GM06990 (cell line): Measurements from ENCODE around the gene TRPM3.

Source experiments
- DNase-seq: peaks from one replicate; pipeline ENCODE4 v3.0.0-alpha.2; 2011; ENCODE audit not compliant: insufficient read length; ENCODE audit errors: extremely low read depth
- H3K27me3 ChIP-seq: replicated peaks from 2 replicates; pipeline ENCODE4 v1.6.0; 2011; ENCODE audit warnings: low read length; ENCODE audit not compliant: control insufficient read depth, insufficient read depth
- H3K36me3 ChIP-seq: 2 replicates; pipeline ENCODE4 v1.5.1; 2011; ENCODE audit warnings: low read length; ENCODE audit not compliant: control insufficient read depth, insufficient read depth
- H3K4me3 ChIP-seq: replicated peaks from 2 replicates; pipeline ENCODE4 v1.5.1; 2011; ENCODE audit warnings: low read depth, mild to moderate bottlenecking, control low read depth, low read length
- TF ChIP-seq, protein P1 (sequence below): IDR thresholded peaks from 2 replicates; pipeline ENCODE4 v1.5.1; 2011; ENCODE audit warnings: low read length, control low read depth, mild to moderate bottlenecking, inconsistent platforms; ENCODE audit not compliant: insufficient read depth, poor library complexity, severe bottlenecking

TRPM3 gene

GRCh38 chr9:70531311-70531710 lies 590.1 kb downstream of the TRPM3 start:
- Histone ChIP-seq H3K27me3 (no peaks in the 10 kb centered on the region), H3K4me3 (no peak overlapping the region), H3K36me3 (no peaks in the 10 kb centered on the region)
- no peak for DNase-seq
- TF ChIP-seq, protein P1, sequence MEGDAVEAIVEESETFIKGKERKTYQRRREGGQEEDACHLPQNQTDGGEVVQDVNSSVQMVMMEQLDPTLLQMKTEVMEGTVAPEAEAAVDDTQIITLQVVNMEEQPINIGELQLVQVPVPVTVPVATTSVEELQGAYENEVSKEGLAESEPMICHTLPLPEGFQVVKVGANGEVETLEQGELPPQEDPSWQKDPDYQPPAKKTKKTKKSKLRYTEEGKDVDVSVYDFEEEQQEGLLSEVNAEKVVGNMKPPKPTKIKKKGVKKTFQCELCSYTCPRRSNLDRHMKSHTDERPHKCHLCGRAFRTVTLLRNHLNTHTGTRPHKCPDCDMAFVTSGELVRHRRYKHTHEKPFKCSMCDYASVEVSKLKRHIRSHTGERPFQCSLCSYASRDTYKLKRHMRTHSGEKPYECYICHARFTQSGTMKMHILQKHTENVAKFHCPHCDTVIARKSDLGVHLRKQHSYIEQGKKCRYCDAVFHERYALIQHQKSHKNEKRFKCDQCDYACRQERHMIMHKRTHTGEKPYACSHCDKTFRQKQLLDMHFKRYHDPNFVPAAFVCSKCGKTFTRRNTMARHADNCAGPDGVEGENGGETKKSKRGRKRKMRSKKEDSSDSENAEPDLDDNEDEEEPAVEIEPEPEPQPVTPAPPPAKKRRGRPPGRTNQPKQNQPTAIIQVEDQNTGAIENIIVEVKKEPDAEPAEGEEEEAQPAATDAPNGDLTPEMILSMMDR, result no peak

DNA sequence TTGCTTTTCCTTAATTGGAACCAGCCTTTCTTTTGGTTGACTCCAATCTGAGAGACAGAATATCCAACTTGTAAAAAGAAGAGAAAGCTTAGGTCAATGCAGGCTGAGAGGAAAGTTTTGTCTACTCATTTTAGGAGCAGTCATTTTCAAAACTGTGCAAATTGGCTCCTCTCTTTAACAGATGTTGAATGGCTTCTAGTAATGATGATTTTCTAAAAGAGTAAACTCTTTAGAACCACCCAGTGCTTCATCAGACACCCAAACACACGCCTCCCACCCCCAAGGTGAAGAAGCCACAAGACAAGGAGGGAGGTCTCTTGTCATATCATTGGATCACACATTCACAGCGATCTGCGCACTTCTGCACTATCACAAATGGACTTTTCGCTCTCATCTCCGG lies 590.7 kb downstream of the TRPM3 start:
- no peak for DNase-seq
- Histone ChIP-seq H3K4me3 (no peak overlapping the region), H3K36me3 (no peaks in the 10 kb centered on the region), H3K27me3 (no peaks in the 10 kb centered on the region)
- TF ChIP-seq, protein P1, result no peak

GRCh38 chr9:70529833-70530232 lies 591.6 kb downstream of the TRPM3 start:
- Histone ChIP-seq H3K4me3 (no peak overlapping the region), H3K36me3 (no peaks in the 10 kb centered on the region), H3K27me3 (no peaks in the 10 kb centered on the region)
- TF ChIP-seq, protein P1, result no peak
- no peak for DNase-seq

GRCh38 chr9:70529377-70529776 lies 592.0 kb downstream of the TRPM3 start:
- Histone ChIP-seq H3K36me3 (no peaks in the 10 kb centered on the region), H3K4me3 (no peak overlapping the region), H3K27me3 (no peaks in the 10 kb centered on the region)
- DNase-seq, result no peak
- TF ChIP-seq, protein P1, result no peak

DNA sequence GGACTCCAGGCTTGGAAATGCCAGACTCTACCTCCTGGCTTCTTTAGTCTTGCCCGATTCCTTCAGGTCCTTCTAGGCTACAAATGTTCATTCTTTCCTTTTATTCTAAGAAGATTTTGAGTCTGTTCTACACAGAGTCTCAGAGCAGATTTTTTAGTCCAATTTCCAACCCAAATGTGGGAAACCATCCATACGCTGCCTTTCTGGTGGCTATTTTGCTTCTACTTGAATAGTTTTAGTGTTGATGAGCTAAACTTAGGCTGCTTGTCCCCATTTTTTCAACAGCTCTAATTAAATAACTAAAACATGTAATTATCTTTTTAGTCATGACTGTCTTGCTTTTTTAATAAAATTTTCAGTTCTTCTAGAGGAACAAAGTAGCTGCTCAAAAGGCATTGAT lies 594.5 kb downstream of the TRPM3 start:
- DNase-seq, result no peak
- TF ChIP-seq, protein P1, result no peak
- H3K4me3 ChIP-seq, result no peak overlapping the region
- no peaks in the 10 kb centered on the region for H3K36me3 ChIP-seq
- no peaks in the 10 kb centered on the region for H3K27me3 ChIP-seq

DNA sequence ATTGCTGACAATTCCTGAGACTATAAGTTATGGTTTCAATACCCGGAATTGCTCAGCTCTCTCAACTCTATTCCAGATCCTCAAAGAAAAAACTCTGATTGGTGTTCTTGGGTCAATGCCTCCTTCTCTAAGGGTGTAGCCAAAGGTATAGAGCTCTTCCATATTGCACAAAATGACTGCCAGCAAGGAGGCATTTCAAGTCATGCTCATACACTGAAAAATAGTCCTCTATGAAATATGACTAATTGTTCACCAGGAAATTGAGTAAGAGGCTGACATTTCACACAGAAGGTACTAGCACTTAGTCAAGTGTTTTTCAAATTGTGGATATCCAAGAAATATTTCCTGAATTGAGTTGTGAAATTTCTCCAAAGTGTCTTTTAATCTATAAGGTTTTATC lies 595.9 kb downstream of the TRPM3 start:
- no peak overlapping the region for H3K4me3 ChIP-seq
- H3K27me3 ChIP-seq, result no peaks in the 10 kb centered on the region
- DNase-seq, result no peak
- TF ChIP-seq, protein P1, result no peak
- no peaks in the 10 kb centered on the region for H3K36me3 ChIP-seq
